GM18873 (cell line): ENCODE data around the gene SCP2D1.
"Not testable (repeated sequence)": the region's sequence is repeated elsewhere in the genome, so short reads cannot be mapped to it uniquely, and the experiment has no call there.

ENCODE experiments used
- ATAC-seq: cut with Tn5 transposase; IDR thresholded peaks from one replicate; pipeline ENCODE4 v1.9.1; 2021; ENCODE audit warnings: mild to moderate bottlenecking, moderate library complexity, moderate number of reproducible peaks; ENCODE audit not compliant: unreplicated experiment, low FRiP score

The SCP2D1 gene

GRCh38 chr20:18813483-18813882 lies at the start of gene SCP2D1:
SCP2D1 (plus strand) TSS chr20:18813783; CDS start chr20:18813816, 33 bp downstream.
- ATAC-seq, result no peak

GRCh38 chr20:18767676-18768075 lies 45.9 kb upstream of the SCP2D1 start:
- ATAC-seq, result no peak

GRCh38 chr20:18773566-18773965 lies 40.0 kb upstream of the SCP2D1 start:
- no peak for ATAC-seq

GRCh38 chr20:18774207-18774606 lies 39.4 kb upstream of the SCP2D1 start:
- ATAC-seq, result no peak

GRCh38 chr20:18775633-18776032 lies 38.0 kb upstream of the SCP2D1 start:
- ATAC-seq, result no peak

- no peak for ATAC-seq
Observed at GRCh38 chr20:18778690-18779392, 34.7 kb upstream of the SCP2D1 start.

GRCh38 chr20:18780385-18781130 lies 33.0 kb upstream of the SCP2D1 start:
- no peak for ATAC-seq

- ATAC-seq, result no peak
Observed at GRCh38 chr20:18781509-18781908, 32.1 kb upstream of the SCP2D1 start.

- ATAC-seq, result no peak
Observed at GRCh38 chr20:18783385-18783959, 30.1 kb upstream of the SCP2D1 start.

- ATAC-seq, result not testable (repeated sequence)
Observed at GRCh38 chr20:18787046-18787445, 26.5 kb upstream of the SCP2D1 start.

- no peak for ATAC-seq
Observed at GRCh38 chr20:18788021-18788420, 25.6 kb upstream of the SCP2D1 start.

- ATAC-seq, result no peak
Observed at GRCh38 chr20:18790787-18791186, 22.8 kb upstream of the SCP2D1 start.

GRCh38 chr20:18793625-18794427 lies 19.8 kb upstream of the SCP2D1 start:
- peak; percentile 96 for ATAC-seq

GRCh38 chr20:18794428-18794787 lies 19.2 kb upstream of the SCP2D1 start:
- no peak for ATAC-seq

- ATAC-seq, result no peak
Observed at GRCh38 chr20:18795366-18795765, 18.2 kb upstream of the SCP2D1 start.

GRCh38 chr20:18796282-18796833 lies 17.2 kb upstream of the SCP2D1 start:
- no peak for ATAC-seq

GRCh38 chr20:18801516-18801915 lies 12.1 kb upstream of the SCP2D1 start:
- ATAC-seq, result no peak

- no peak for ATAC-seq
Observed at GRCh38 chr20:18802012-18802634, 11.5 kb upstream of the SCP2D1 start.

- ATAC-seq, result no peak
Observed at GRCh38 chr20:18805881-18806280, 7.7 kb upstream of the SCP2D1 start.

GRCh38 chr20:18808712-18809111 lies 4.9 kb upstream of the SCP2D1 start:
- no peak for ATAC-seq
